Adrenal gland (tissue), 12 donors: ENCODE data around the gene COQ8B. TPM values are rescaled to one million over a fixed set of nuclear protein-coding genes. Genes with fewer than 3 reads are reported as not detected.
A peak's percentile ranks its signal among the peaks of the same experiment; 100 is the strongest.

Experiments used
- DNase-seq, 7 donors: peaks; one replicate each; pipeline ENCODE4 v3.0.0-alpha.2; 2019 to 2020
- H3K27ac ChIP-seq, 5 donors: fragments of 200-600 bp; sonication (generic) in 4 of 5; 1 replicate in 3 of 5; 2 replicates in 2 of 5; pipeline versions ENCODE4 v1.5.1 to v1.8.0; 2016 to 2020; ENCODE audit warnings: mild to moderate bottlenecking in 1 of 5
- H3K27me3 ChIP-seq: fragments of 200-600 bp; 2 replicates; pipeline ENCODE4 v1.8.0; 2021
- H3K36me3 ChIP-seq, 2 donors: fragments of 200-600 bp; replicated peaks in 1 of 2; 1 replicate in 1 of 2; 2 replicates in 1 of 2; pipeline versions ENCODE4 v1.5.1 to v1.8.0; 2018 to 2022
- H3K4me1 ChIP-seq, 2 donors: fragments of 200-600 bp; replicated peaks in 1 of 2; 1 replicate in 1 of 2; 2 replicates in 1 of 2; pipeline versions ENCODE4 v1.5.1 to v1.8.0; 2018 to 2021
- H3K4me3 ChIP-seq, 4 donors: fragments of 200-600 bp; sonication (generic) in 3 of 4; one replicate each; pipeline ENCODE4 v1.5.1; 2016 to 2018
- H3K9me3 ChIP-seq, 3 donors: fragments of 200-600 bp; sonication (generic) in 1 of 3; replicated peaks in 1 of 3; 1 replicate in 2 of 3; 2 replicates in 1 of 3; pipeline versions ENCODE4 v1.5.1 to v1.8.0; 2016 to 2021
- POLR2A ChIP-seq, 2 donors: fragments of 450-650 bp; IDR thresholded peaks; one replicate each; pipeline ENCODE4 v1.6.1; 2017; ENCODE audit warnings: antibody characterized with exemption in 2 of 2, mild to moderate bottlenecking in 2 of 2, moderate library complexity in 1 of 2
- WGBS, 4 donors: extraction: QIAGEN DNeasy Blood & Tissue Kit in 2 of 4; methylation state at CpG; one replicate each; pipeline versions ENCODE4 v1.1.5 to v1.1.7; 2013 to 2017; 5-methylcytosine and 5-hydroxymethylcytosine counted together
- intact Hi-C, 2 donors: fragments of 100-400 bp; cut with DNase I; formaldehyde crosslinking; loops; one replicate each; pipeline versions ENCODE4 v1.14.1 to v1.15.0; 2022 to 2023
- polyA plus RNA-seq, 3 donors: library from polyadenylated mRNA; stranded (reverse); fragments of 200-250 nt in 2 of 3; fragments of 350-450 nt in 1 of 3; fragmentation: Illumina TruSeq in 1 of 3; extraction: RNeasy Lipid Tissue Mini Kit (QIAGEN cat#74804) in 1 of 3; gene quantifications; one replicate each; pipeline ENCODE4 v1.2.3, GENCODE V29; 2013 to 2014
- total RNA-seq, 9 donors: library from RNA; depleted of rRNA in 4 of 9; stranded (reverse); fragments of >200 nt in 4 of 9; fragments of 120-200 nt in 1 of 9; fragmentation: NEBNext Ultra II Directional in 1 of 9; extraction: Animal tissue kit (Norgen Biotek cat#: 25700) in 1 of 9; gene quantifications; one replicate each; pipeline versions ENCODE4 v1.1.0 to v1.2.4, GENCODE V29; 2013 to 2023
- TF ChIP-seq, protein P1 (sequence below), 6 experiments: fragments of 450-650 bp in 4 of 6; fragments of 200-600 bp in 2 of 6; sonication (generic) in 1 of 6; IDR thresholded peaks; 1 replicate in 5 of 6; 2 replicates in 1 of 6; pipeline versions ENCODE4 v1.5.1 to v1.8.0; 2016 to 2021; ENCODE audit warnings: antibody characterized with exemption in 6 of 6, mild to moderate bottlenecking in 2 of 6, moderate library complexity in 1 of 6
- donor health status: healthy with polysubstance abuse.
- donor health status: Bipolar disorder and iron deficiency.
- donor health status: DM: yes; HTN: yes; CAD: no.
- donor health status: DM: no; HTN: no; CAD: no.
- donor health status: DM: no; HTN: no; CAD: no.
- donor health status: DM: yes; HTN: yes; CAD: no.

COQ8B gene
- total and polyA plus RNA-seq, 12 donors: 13.7 to 80.4 (median 48.9) TPM

DNA sequence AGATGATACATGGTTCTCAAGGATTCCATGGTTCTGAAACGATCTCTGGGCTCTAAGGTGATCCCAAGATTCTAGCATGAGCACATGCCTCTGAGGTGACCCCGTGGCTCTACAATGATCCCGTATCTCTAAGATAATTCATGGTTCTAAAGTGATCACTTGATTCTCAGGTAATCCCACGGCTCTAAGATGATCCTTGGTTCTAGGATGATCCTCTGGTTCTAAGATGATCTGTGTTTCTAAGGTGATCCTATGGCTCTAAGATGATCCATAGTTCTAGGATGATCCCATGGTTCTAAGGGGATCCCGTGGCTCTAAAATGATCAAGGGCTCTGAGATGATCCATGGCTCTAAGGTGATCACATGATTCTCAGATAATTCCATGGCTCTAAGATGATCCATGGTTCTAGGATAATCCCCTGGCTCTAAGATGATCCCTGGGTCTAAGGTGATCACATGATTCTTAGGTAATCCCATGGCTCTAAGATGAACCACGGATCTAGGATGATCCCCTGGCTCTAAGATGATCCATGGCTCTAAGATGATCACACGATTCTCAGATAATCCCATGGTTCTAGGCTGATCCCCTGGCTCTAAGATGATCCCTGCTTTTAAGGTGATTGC is 47.6 kb downstream of the COQ8B start:
- Histone ChIP-seq H3K4me1 (peaks cover 0 to 6% of the 10 kb centered on the region in 2 donors), H3K27ac (no peak overlapping the region), H3K36me3 (peaks cover 0 to 70% of the 10 kb centered on the region in 2 donors), H3K4me3 (no peak overlapping the region), H3K9me3 (no peaks in the 10 kb centered on the region), H3K27me3 (no peaks in the 10 kb centered on the region)
- intact Hi-C loops: loop anchor here in 1 of 2 donors (10.0 kb wide), 1 partner anchor 466 kb away; no protein-coding TSS in a partner anchor
- DNase-seq: no peak
- TF ChIP-seq, protein P1, sequence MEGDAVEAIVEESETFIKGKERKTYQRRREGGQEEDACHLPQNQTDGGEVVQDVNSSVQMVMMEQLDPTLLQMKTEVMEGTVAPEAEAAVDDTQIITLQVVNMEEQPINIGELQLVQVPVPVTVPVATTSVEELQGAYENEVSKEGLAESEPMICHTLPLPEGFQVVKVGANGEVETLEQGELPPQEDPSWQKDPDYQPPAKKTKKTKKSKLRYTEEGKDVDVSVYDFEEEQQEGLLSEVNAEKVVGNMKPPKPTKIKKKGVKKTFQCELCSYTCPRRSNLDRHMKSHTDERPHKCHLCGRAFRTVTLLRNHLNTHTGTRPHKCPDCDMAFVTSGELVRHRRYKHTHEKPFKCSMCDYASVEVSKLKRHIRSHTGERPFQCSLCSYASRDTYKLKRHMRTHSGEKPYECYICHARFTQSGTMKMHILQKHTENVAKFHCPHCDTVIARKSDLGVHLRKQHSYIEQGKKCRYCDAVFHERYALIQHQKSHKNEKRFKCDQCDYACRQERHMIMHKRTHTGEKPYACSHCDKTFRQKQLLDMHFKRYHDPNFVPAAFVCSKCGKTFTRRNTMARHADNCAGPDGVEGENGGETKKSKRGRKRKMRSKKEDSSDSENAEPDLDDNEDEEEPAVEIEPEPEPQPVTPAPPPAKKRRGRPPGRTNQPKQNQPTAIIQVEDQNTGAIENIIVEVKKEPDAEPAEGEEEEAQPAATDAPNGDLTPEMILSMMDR (IDR thresholded peaks at IDR 0.05): no peak
- no peak for TF ChIP-seq POLR2A (IDR thresholded peaks at IDR 0.05)
- WGBS, 4 donors: 90 to 99% (median 92%) methylated on average over 4 to 7 of the region's 7 CpGs

DNA sequence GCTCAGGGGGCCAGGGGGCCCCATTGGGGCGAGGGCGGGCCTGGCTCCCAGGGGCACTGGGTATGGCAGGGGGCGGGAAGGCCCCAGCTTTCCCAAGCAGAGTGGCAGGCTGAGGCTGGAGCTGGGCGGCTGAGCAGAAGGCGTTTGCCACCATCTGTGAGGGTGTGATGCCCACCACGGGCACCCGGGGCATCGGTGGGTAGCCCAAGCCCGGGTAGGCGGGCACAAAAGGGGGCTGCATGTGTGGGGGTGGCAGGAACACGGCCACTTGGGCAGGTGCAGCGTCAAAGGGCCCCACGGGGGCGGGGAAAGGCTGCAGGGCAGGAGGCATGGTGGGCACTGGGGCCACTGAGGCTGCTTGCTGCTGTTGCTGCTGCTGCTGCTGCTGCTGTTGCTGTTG is 49.1 kb downstream of the COQ8B start:
- WGBS, 4 donors: 91 to 100% (median 96%) methylated on average over 6 to 14 of the region's 14 CpGs
- peaks cover 6 to 12% of the 10 kb centered on the region in 2 donors for H3K4me1 ChIP-seq

GRCh38 chr19:40666803-40667438 is 49.8 kb downstream of the COQ8B start:
- WGBS, 4 donors: 85 to 93% (median 89%) methylated on average over 8 to 14 of the region's 14 CpGs
- intact Hi-C loops: loop anchor here in 1 of 2 donors (10.0 kb wide), 1 partner anchor 468 kb away; no protein-coding TSS in a partner anchor
- DNase-seq: no peak
- no peaks in the 10 kb centered on the region for H3K9me3 ChIP-seq
- peaks cover 6 to 12% of the 10 kb centered on the region in 2 donors for H3K4me1 ChIP-seq
- no peaks in the 10 kb centered on the region for H3K27me3 ChIP-seq
- H3K36me3 ChIP-seq: peaks cover 0 to 48% of the 10 kb centered on the region in 2 donors
- H3K4me3 ChIP-seq: no peak overlapping the region
- TF ChIP-seq, protein P1 (IDR thresholded peaks at IDR 0.05): no peak
- TF ChIP-seq POLR2A (IDR thresholded peaks at IDR 0.05): no peak
- H3K27ac ChIP-seq: peak overlapping the region in 2 of 5 donors; percentile 26 to 36

More for the DNA sequence above, 49.1 kb downstream of the COQ8B start:
- Histone ChIP-seq H3K9me3 (no peaks in the 10 kb centered on the region), H3K36me3 (peaks cover 0 to 55% of the 10 kb centered on the region in 2 donors), H3K27ac (no peak overlapping the region), H3K4me3 (no peak overlapping the region), H3K27me3 (no peaks in the 10 kb centered on the region)
- DNase-seq: no peak
- TF ChIP-seq POLR2A (IDR thresholded peaks at IDR 0.05): no peak
- TF ChIP-seq, protein P1 (IDR thresholded peaks at IDR 0.05): no peak
- intact Hi-C loops: loop anchor here in 1 of 2 donors (10.0 kb wide), 1 partner anchor 467 kb away; no protein-coding TSS in a partner anchor
